Measurements from ENCODE around the gene CLEC1B.
"Not testable (repeated sequence)": the region's sequence is repeated elsewhere in the genome, so short reads cannot be mapped to it uniquely, and the experiment has no call there.

Gene CLEC1B

GRCh38 chr12:9974731-9975130 lies 24.2 kb downstream of the CLEC1B start:
- DNase-seq (ENCODE audit: low spot score): not testable (repeated sequence)

GRCh38 chr12:9973949-9974348 lies 25.0 kb downstream of the CLEC1B start:
- no peak for DNase-seq (ENCODE audit: low spot score)

- DNase-seq (ENCODE audit: low spot score): no peak
Observed at GRCh38 chr12:9971181-9971580, 27.7 kb downstream of the CLEC1B start, which contains the start of gene CLEC12A. TSS of gene CLEC12A (plus strand) at chr12:9971409. CDS start at chr12:9971597, 188 bp downstream.

- DNase-seq (ENCODE audit: low spot score): no peak
Observed at GRCh38 chr12:9969673-9970072, 29.2 kb downstream of the CLEC1B start.

- no peak for DNase-seq (ENCODE audit: low spot score)
Observed at GRCh38 chr12:9961901-9962300, 37.0 kb downstream of the CLEC1B start.

- DNase-seq (ENCODE audit: low spot score): no peak
Observed at GRCh38 chr12:9961106-9961505, 37.8 kb downstream of the CLEC1B start.

- no peak for DNase-seq (ENCODE audit: low spot score)
Observed at GRCh38 chr12:9960590-9960989, 38.3 kb downstream of the CLEC1B start.

- no peak for DNase-seq (ENCODE audit: low spot score)
Observed at GRCh38 chr12:9957834-9958233, 41.1 kb downstream of the CLEC1B start.

GRCh38 chr12:9952954-9953729 lies 45.8 kb downstream of the CLEC1B start:
- not testable (repeated sequence) for DNase-seq (ENCODE audit: low spot score)

- no peak for DNase-seq (ENCODE audit: low spot score)
Observed at GRCh38 chr12:9951026-9951675, 47.8 kb downstream of the CLEC1B start.

GRCh38 chr12:9948606-9949296 lies 50.2 kb downstream of the CLEC1B start:
- no peak for DNase-seq (ENCODE audit: low spot score)

- DNase-seq (ENCODE audit: low spot score): no peak
Observed at GRCh38 chr12:9947674-9948073, 51.2 kb downstream of the CLEC1B start.

GRCh38 chr12:9944391-9944790 lies 54.5 kb downstream of the CLEC1B start:
- no peak for DNase-seq (ENCODE audit: low spot score)

GRCh38 chr12:9943240-9943639 lies 55.7 kb downstream of the CLEC1B start:
- no peak for DNase-seq (ENCODE audit: low spot score)

Data from LoVo (cell line).